ENCODE data around the gene C2CD4B.
A peak's percentile ranks its signal among the peaks of the same experiment; 100 is the strongest.

Gene C2CD4B

GRCh38 chr15:62165104-62165792 lies at the start of gene C2CD4B:
Gene C2CD4B, minus strand, starts transcription at chr15:62165285. Its CDS starts 301 bp downstream, at chr15:62164984.
- peak; percentile 21 for DNase-seq

GRCh38 chr15:62212741-62213140 lies 47.7 kb upstream of the C2CD4B start:
- no peak for DNase-seq

GRCh38 chr15:62211348-62211747 lies 46.3 kb upstream of the C2CD4B start:
- DNase-seq = no peak

GRCh38 chr15:62209821-62210220 lies 44.7 kb upstream of the C2CD4B start:
- DNase-seq = no peak

- DNase-seq = no peak
These were observed 44.2 kb upstream of the C2CD4B start for GRCh38 chr15:62209322-62209721.

GRCh38 chr15:62208884-62209283 lies 43.8 kb upstream of the C2CD4B start:
- no peak for DNase-seq

GRCh38 chr15:62208367-62208766 lies 43.3 kb upstream of the C2CD4B start:
- no peak for DNase-seq

GRCh38 chr15:62190675-62191074 lies 25.6 kb upstream of the C2CD4B start:
- no peak for DNase-seq

GRCh38 chr15:62190274-62190673 lies 25.2 kb upstream of the C2CD4B start:
- DNase-seq = no peak

- no peak for DNase-seq
These were observed 23.7 kb upstream of the C2CD4B start for GRCh38 chr15:62188744-62189143.

- no peak for DNase-seq
These were observed 22.8 kb upstream of the C2CD4B start for GRCh38 chr15:62187910-62188309.

- DNase-seq = no peak
These were observed 22.3 kb upstream of the C2CD4B start for GRCh38 chr15:62187425-62187824.

- no peak for DNase-seq
These were observed 21.5 kb upstream of the C2CD4B start for GRCh38 chr15:62186578-62186977.

GRCh38 chr15:62183130-62183529 lies 18.0 kb upstream of the C2CD4B start:
- no peak for DNase-seq

- no peak for DNase-seq
These were observed 8.1 kb upstream of the C2CD4B start for GRCh38 chr15:62173215-62173614.

- no peak for DNase-seq
These were observed 6.8 kb upstream of the C2CD4B start for GRCh38 chr15:62171882-62172281.

GRCh38 chr15:62165793-62166375 lies 799 bp upstream of the C2CD4B start:
- DNase-seq = no peak

- DNase-seq = no peak
These were observed 535 bp downstream of the C2CD4B start for GRCh38 chr15:62164396-62165103.

- no peak for DNase-seq
These were observed 1.1 kb downstream of the C2CD4B start for GRCh38 chr15:62164014-62164395.

GRCh38 chr15:62163397-62164013 lies 1.6 kb downstream of the C2CD4B start:
- no peak for DNase-seq

- no peak for DNase-seq
These were observed 11.9 kb downstream of the C2CD4B start for GRCh38 chr15:62153228-62153627.

GRCh38 chr15:62150445-62150844 lies 14.6 kb downstream of the C2CD4B start:
- no peak for DNase-seq

- DNase-seq = no peak
These were observed 15.4 kb downstream of the C2CD4B start for GRCh38 chr15:62149729-62150128.

- no peak for DNase-seq
These were observed 17.5 kb downstream of the C2CD4B start for GRCh38 chr15:62147551-62147950.

All from activated CD8-positive, alpha-beta memory T cell treated with anti-CD3 and anti-CD28 coated beads, Interleukin-2, amount 50 U/mL, for 4 hours (primary cell).